Amniotic epithelial cell (primary cell): ENCODE results near the gene BTBD6.

Source experiments
- DNase-seq: peaks from one replicate; pipeline ENCODE4 v3.0.0-alpha.2; 2010; ENCODE audit warnings: low read depth

The BTBD6 gene

GRCh38 chr14:105248368-105249181 is at the start of gene BTBD6:
Gene BTBD6, plus strand, starts transcription at chr14:105248533. Its CDS starts 179 bp downstream, at chr14:105248712.
- peak; percentile 75 for DNase-seq

- DNase-seq, result no peak
Observed at GRCh38 chr14:105198588-105198987, 49.7 kb upstream of the BTBD6 start.

- peak; percentile 48 for DNase-seq
Observed at GRCh38 chr14:105199093-105199492, 49.2 kb upstream of the BTBD6 start.

GRCh38 chr14:105200074-105200473 is 48.3 kb upstream of the BTBD6 start:
- no peak for DNase-seq

- DNase-seq, result no peak
Observed at GRCh38 chr14:105200641-105201040, 47.7 kb upstream of the BTBD6 start.

GRCh38 chr14:105201156-105201924 is 47.0 kb upstream of the BTBD6 start:
- DNase-seq, result no peak

GRCh38 chr14:105201925-105202513 is 46.3 kb upstream of the BTBD6 start:
- no peak for DNase-seq

- peak; percentile 45 for DNase-seq
Observed at GRCh38 chr14:105203057-105203531, 45.2 kb upstream of the BTBD6 start.

- DNase-seq, result no peak
Observed at GRCh38 chr14:105203701-105204100, 44.6 kb upstream of the BTBD6 start.

- no peak for DNase-seq
Observed at GRCh38 chr14:105204206-105204930, 44.0 kb upstream of the BTBD6 start.

- DNase-seq, result no peak
Observed at GRCh38 chr14:105204931-105205672, 43.2 kb upstream of the BTBD6 start.

GRCh38 chr14:105205673-105206208 is 42.6 kb upstream of the BTBD6 start:
- no peak for DNase-seq

- no peak for DNase-seq
Observed at GRCh38 chr14:105206873-105207272, 41.5 kb upstream of the BTBD6 start.

- DNase-seq, result no peak
Observed at GRCh38 chr14:105207460-105207901, 40.9 kb upstream of the BTBD6 start.

- no peak for DNase-seq
Observed at GRCh38 chr14:105207996-105208737, 40.2 kb upstream of the BTBD6 start.

- no peak for DNase-seq
Observed at GRCh38 chr14:105208738-105209075, 39.6 kb upstream of the BTBD6 start.

- no peak for DNase-seq
Observed at GRCh38 chr14:105209091-105209490, 39.2 kb upstream of the BTBD6 start.

GRCh38 chr14:105209646-105210045 is 38.7 kb upstream of the BTBD6 start:
- no peak for DNase-seq

- DNase-seq, result no peak
Observed at GRCh38 chr14:105210266-105211025, 37.9 kb upstream of the BTBD6 start.
